GM12873 (cell line): ENCODE measurements around the gene PAX9.

Experiments
- TF ChIP-seq, protein P1 (sequence below): IDR thresholded peaks from 2 replicates; pipeline ENCODE4 v1.5.1; 2012; ENCODE audit warnings: low read depth, mild to moderate bottlenecking, moderate library complexity, low read length, control low read depth; ENCODE audit not compliant: insufficient read depth; ENCODE audit errors: missing control alignments

The PAX9 gene

DNA sequence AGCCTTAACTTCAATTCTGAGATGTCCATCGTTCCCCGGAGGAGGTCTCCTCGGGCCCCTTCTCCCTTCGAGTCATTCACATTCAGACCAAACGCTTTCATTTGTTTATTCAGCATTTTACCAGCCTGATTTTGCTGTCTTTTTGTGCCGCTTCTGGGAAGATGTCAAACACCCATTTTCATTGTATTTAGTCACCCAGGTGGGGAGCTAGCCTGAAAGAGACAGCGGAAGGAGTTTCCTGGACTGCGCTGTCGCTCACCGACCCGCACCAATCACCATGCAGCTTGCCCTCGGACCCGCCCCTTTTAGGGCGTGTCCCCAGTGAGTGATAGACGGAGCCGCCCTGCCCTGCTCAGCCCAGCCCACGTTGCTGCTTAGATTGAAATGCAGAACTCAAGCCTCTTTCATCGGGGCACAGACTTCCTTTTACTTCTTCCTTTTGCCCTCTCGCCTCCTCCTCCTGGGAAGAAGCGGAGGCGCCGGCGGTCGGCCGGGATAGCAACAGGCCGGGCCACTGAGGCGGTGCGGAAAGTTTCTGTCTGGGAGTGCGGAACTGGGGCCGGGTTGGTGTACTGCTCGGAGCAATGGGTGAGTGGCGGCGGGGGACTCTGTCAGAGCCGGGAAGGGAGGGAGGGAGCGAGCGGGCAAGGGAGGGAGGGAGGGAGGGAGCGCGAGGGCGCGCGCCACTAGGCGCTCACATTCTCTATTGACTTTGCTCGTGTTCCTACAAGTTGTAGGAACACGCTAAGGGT lies at the start of gene PAX9:
TSS of gene PAX9 (plus strand) at position 355 of the 752 bp plus-strand sequence. CDS start at position 585, 230 bp downstream.
- TF ChIP-seq, protein P1, sequence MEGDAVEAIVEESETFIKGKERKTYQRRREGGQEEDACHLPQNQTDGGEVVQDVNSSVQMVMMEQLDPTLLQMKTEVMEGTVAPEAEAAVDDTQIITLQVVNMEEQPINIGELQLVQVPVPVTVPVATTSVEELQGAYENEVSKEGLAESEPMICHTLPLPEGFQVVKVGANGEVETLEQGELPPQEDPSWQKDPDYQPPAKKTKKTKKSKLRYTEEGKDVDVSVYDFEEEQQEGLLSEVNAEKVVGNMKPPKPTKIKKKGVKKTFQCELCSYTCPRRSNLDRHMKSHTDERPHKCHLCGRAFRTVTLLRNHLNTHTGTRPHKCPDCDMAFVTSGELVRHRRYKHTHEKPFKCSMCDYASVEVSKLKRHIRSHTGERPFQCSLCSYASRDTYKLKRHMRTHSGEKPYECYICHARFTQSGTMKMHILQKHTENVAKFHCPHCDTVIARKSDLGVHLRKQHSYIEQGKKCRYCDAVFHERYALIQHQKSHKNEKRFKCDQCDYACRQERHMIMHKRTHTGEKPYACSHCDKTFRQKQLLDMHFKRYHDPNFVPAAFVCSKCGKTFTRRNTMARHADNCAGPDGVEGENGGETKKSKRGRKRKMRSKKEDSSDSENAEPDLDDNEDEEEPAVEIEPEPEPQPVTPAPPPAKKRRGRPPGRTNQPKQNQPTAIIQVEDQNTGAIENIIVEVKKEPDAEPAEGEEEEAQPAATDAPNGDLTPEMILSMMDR = no peak

DNA sequence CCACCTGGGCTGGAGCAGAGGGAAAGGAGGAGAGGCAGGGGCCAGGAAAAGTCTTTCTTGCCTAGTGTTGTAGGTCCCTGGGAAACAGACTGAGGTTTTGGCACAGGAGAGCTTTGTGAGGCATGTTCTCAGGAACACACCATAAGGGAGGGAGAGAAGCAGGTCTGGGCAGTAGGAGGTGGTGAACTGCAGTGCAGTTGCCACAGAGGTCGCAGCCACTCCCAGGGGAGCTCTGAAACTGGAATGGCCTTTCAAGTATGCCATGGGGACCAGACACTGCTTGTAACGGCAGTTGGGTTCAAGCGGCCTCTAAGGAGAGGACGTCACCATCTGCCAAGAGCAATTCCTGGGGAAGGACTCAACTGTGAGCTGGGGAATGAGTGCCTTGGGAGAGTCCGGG lies 43.8 kb upstream of the PAX9 start:
- TF ChIP-seq, protein P1 = no peak

DNA sequence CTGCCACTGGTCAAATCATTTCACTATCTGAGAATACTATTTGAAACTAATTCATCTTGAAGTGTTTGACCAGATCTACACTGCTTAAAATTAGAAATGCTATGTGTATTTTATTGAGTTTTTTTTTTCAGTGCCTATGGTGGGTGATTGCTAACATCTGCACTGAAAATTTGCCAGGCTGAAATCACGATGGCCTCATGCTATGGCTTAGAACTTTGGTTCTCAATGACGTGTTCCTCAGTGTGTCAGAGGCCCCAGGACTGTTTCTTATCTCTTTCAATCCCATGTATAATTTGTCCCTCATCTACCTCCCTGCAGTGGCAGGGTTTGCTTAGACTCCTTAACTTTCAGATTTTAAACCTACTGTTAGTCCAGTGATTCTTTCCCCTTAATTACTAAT lies 43.0 kb upstream of the PAX9 start:
- TF ChIP-seq, protein P1 = no peak

DNA sequence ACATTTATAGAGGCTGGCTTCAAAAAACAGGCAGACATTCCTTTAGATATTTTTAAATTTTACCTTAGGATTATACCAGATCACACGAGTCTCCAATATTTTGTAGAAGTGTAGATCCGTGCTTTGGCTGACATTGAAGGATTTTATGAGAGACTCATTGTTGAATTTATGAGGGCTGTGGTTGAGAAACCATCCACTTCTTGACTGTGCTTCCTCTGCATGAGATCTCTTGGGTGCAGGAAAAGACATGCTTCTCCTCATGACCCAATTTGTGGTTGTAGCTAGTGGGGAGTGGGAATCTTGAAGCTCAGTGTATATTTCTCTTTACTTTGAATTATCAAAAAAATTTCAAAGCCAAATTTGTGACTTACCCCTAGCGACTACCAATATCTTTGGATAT lies 42.5 kb upstream of the PAX9 start:
- TF ChIP-seq, protein P1 = no peak

DNA sequence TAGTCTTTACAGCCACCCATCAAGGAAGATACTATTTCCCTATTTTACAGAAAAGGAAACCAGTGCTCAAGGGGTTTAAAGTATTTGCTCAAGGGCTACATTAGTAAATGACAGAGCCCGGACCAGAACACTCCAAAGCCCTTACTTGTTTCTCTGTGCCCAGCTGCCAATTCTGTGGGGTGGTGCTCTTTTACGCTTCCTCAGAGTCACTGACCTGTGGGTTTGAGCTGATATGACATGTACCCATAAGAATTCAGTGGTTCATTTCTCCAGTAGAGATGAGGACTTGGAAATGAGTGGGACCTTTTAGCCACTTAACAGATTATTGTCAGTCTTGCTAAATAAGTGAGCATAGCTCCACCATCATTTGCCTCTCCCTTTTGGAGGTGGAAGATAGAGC lies 41.8 kb upstream of the PAX9 start:
- TF ChIP-seq, protein P1 = no peak

DNA sequence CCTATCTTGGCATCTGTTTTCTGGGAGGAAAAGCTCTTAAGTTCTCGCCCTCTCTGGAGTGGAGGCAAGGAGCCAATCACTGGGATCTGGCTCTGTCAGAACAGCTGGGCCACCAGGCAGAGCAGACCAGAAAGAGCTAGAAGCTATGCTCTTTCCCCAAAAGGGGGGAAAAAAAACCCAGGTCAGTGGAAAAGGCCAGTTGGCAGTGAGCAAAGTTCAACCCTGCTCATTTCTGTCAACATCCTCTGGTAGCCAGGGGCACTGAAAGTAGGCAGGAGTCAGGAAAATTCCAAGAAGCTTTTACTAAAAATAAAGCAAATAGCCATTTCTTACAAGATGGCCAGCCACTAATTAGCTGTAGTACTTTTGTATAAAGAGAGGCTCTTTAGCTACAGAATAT lies 36.6 kb upstream of the PAX9 start:
- TF ChIP-seq, protein P1 = no peak

DNA sequence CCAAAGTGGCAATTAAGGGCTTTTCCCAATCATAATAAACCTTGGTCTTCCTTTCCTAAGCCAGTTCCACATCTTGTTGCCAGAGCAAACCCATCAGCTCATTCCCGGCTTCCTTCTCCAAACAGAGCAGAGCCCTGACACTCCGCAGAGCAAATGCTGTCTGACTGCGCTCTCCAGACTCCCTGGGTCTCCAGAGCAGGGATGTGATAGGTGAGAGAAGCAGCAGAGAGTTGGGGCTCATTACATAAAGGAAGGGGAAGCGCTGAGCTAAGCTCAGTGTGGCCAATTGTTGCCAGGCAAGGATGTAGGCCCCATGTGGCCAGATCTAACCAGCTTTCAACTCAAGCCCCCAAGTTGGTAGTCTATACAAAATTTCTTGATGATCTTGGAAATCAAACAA lies 36.2 kb upstream of the PAX9 start:
- TF ChIP-seq, protein P1 = no peak
